ENCODE results near the gene CCDC17. TPM values are rescaled to one million over a fixed set of nuclear protein-coding genes. Genes with fewer than 3 reads are reported as not detected.

The CCDC17 gene
- total and polyA plus RNA-seq, 3 donors from 2014 or later: 3.8 to 5.0 (median 4.4) TPM

DNA sequence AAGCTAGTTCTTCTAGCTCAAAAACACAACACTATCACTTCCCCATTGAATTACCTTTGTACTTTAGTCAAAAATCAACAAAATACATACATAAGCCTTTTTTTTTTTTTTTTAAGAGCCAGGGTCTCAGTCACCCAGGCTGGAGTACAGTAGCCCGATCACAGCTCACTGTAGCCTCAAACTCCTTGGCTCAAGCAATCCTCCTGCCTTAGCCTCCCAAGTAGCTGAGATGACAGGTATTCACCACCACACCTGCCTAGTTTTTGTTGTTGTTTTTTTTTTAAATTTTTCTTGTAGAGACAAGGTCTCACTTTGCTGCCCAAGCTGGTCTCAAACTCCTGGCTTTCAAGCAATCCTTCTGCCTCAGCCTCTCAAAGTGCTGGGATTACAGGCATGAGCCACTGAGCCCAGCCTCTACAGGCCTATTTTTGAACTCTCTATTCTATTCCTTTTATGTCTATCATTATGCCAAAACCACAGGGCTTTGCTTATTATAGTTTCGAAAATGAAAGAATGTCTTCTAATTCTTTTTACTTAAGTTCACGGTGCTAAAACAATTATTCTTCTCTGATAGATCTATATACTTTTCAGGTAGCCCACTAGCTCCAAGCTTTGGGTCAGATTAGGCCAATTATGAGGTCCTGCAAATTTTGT lies 32.8 kb upstream of the CCDC17 start:
- TF ChIP-seq POLR2A (IDR thresholded peaks at IDR 0.05): no peak
- TF ChIP-seq, protein P1, sequence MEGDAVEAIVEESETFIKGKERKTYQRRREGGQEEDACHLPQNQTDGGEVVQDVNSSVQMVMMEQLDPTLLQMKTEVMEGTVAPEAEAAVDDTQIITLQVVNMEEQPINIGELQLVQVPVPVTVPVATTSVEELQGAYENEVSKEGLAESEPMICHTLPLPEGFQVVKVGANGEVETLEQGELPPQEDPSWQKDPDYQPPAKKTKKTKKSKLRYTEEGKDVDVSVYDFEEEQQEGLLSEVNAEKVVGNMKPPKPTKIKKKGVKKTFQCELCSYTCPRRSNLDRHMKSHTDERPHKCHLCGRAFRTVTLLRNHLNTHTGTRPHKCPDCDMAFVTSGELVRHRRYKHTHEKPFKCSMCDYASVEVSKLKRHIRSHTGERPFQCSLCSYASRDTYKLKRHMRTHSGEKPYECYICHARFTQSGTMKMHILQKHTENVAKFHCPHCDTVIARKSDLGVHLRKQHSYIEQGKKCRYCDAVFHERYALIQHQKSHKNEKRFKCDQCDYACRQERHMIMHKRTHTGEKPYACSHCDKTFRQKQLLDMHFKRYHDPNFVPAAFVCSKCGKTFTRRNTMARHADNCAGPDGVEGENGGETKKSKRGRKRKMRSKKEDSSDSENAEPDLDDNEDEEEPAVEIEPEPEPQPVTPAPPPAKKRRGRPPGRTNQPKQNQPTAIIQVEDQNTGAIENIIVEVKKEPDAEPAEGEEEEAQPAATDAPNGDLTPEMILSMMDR (IDR thresholded peaks at IDR 0.05): no peak
- no peaks in the 10 kb centered on the region for H3K9me3 ChIP-seq
- H3K36me3 ChIP-seq (ENCODE audit: low read depth, missing control alignments): no peaks in the 10 kb centered on the region
- 96 to 99% methylated on average over 3 of the region's 3 CpGs for WGBS, 2 donors
- no peak for DNase-seq
- no peaks in the 10 kb centered on the region for H3K27me3 ChIP-seq
- H3K4me1 ChIP-seq: no peaks in the 10 kb centered on the region
- no peak overlapping the region for H3K27ac ChIP-seq
- H3K4me3 ChIP-seq: no peak overlapping the region
- intact Hi-C loops (cut with DNase I; ENCODE audit: low total_unique reads): no loop called here

DNA sequence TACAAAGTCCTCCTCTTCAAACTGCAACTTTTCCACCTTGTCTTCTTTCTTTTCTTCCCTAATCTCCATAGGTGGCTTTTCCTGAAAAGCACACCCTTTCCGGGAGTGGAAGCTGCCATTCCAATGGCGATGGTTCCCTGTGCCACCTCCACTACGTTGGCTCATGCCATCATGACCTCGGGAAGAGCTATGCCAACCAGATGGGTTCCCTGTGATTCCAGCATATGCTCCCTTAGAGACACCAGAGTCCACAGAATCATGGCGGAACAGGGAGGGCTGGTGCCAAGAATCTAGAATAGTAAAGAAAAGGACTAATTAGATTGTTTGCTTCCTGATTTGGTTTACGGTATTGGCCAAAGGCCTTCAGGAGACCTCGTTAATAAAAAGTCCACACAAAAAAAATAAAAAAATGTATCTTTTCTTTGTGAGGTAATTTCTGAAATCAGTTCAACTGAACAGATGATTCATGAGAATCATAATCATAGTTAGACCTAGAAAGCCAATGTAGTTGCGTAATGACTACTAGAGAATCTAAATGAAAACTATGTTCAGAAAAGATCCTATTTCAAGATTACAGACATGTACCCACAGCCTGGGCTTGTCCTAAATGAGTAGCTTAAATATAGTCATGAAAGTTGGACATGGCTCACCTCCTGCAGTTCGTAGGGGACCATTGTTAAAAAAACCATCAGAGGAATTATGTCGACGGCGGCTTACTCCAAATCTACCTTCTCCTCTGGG lies 30.9 kb upstream of the CCDC17 start:
- Histone ChIP-seq H3K36me3 (ENCODE audit: low read depth, missing control alignments) (no peaks in the 10 kb centered on the region), H3K4me1 (no peaks in the 10 kb centered on the region), H3K27ac (no peak overlapping the region), H3K4me3 (no peak overlapping the region), H3K27me3 (no peaks in the 10 kb centered on the region), H3K9me3 (no peaks in the 10 kb centered on the region)
- TF ChIP-seq, protein P1 (IDR thresholded peaks at IDR 0.05): no peak
- no peak for TF ChIP-seq POLR2A (IDR thresholded peaks at IDR 0.05)
- WGBS, 2 donors: 93 to 95% methylated on average over 12 of the region's 12 CpGs
- no peak for DNase-seq
- intact Hi-C loops (cut with DNase I; ENCODE audit: low total_unique reads): no loop called here

DNA sequence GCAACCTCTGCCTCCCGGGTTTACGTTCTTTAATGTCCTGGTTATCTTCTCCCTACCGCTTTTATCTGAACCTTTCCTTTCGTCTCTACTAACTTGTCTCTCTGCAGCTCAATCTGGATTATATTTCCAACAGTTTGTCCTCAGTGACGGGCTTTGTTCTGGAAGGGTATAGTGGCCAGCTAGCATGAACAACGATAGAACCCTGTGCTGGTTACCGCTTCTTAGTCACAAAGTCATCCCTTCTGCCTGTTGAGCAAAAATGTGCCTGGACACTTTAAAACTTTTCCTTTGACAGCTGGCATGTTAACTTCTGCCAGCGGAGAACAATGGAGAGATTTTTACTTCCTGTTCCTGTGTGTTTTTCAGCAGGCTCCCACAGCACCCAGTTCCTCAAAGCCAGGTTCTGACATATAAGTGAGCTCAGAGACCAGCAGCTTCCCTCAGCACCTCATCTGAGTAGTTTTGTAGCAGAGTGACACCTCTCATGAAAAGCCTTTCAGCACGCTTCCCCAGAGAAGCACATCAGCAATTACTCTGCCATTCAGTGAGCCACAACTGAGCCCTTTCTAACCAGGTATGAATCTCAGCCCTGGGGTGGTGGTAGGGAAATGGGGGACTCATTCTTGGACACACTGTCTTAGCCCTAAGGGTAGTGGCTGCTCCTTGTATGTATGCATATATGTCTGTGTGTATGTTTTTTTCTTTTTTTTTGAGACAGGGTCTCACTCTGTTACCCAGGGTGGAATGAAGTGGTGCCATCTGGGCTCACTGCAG lies 23.6 kb upstream of the CCDC17 start:
- TF ChIP-seq, protein P1 (IDR thresholded peaks at IDR 0.05): no peak
- TF ChIP-seq POLR2A (IDR thresholded peaks at IDR 0.05): no peak
- Histone ChIP-seq H3K4me1 (no peaks in the 10 kb centered on the region), H3K4me3 (no peak overlapping the region), H3K36me3 (ENCODE audit: low read depth, missing control alignments) (no peaks in the 10 kb centered on the region), H3K27ac (no peak overlapping the region), H3K9me3 (no peaks in the 10 kb centered on the region), H3K27me3 (no peaks in the 10 kb centered on the region)
- intact Hi-C loops (cut with DNase I; ENCODE audit: low total_unique reads): no loop called here
- WGBS, 2 donors: 79 to 83% methylated on average over 9 of the region's 9 CpGs
- no peak for DNase-seq

DNA sequence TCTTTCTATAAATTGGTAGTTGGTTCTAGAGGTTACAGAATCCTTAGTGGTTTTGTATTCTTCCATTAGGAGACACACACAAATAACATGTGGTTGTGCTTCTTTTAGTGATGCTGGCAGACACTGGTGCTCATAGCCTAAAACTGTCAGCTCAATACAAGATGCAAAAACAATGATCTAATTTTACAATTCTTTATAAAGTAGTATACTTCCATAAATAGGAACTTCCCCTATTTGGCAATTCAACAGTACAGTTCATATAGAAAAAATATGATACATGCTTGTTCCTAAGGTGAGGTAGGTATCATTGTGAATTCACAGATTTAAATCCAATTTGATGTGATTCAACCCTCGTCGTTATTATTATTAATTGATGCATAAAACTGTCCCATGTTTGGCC lies 20.8 kb upstream of the CCDC17 start:
- H3K4me1 ChIP-seq: no peaks in the 10 kb centered on the region
- TF ChIP-seq, protein P1 (IDR thresholded peaks at IDR 0.05): no peak
- TF ChIP-seq POLR2A (IDR thresholded peaks at IDR 0.05): no peak
- intact Hi-C loops (cut with DNase I; ENCODE audit: low total_unique reads): no loop called here
- DNase-seq: no peak
- no peaks in the 10 kb centered on the region for H3K36me3 ChIP-seq (ENCODE audit: low read depth, missing control alignments)
- peak overlapping the region in 1 of 2 donors; percentile 66 for H3K27ac ChIP-seq
- 91 to 94% methylated on average over 2 of the region's 2 CpGs for WGBS, 2 donors
- H3K9me3 ChIP-seq: no peaks in the 10 kb centered on the region
- H3K27me3 ChIP-seq: no peaks in the 10 kb centered on the region
- no peak overlapping the region for H3K4me3 ChIP-seq

All from testis (tissue), 3 donors.